ENCODE measurements around the gene TMPO. TPM values are rescaled to one million over a fixed set of nuclear protein-coding genes. Genes with fewer than 3 reads are reported as not detected.
"Not testable (repeated sequence)": the region's sequence is repeated elsewhere in the genome, so short reads cannot be mapped to it uniquely, and the experiment has no call there.

Gene TMPO
- polyA plus RNA-seq, 3 donors, result 35.7 to 67.3 (median 52.1) TPM

DNA sequence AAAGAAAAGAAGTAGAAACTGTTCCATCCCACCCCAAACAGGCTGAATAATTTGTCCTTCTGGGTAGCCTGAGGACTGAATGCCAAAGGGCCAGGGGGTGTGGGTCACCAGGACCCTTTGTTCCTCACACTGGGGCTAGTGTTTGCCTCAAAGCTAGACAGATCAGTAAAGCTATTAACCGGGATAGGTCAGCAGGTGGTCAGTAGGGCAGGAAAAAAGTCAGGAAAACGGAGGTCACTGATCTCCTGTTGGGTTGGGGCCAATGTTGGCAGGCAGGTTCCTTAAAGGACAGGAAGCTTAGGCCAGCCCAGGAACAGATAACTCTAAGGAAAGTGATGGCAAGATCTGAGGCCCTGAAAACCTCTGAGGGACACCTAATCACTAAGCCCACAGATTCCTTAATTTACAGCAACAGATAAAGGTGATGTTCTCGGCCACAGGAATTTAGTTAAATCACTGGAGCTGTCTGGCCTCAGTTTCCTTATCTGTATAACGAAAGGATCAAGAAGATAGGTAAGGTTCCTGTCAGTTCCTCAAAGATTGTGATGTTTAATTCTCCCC lies 22.7 kb upstream of the TMPO start:
- peaks cover 19 to 27% of the 10 kb centered on the region in 2 donors for H3K4me1 ChIP-seq (ENCODE audit: control insufficient read depth in 1 of 2, insufficient read depth in 2 of 2, low read length in 2 of 2)
- no peaks in the 10 kb centered on the region for H3K79me2 ChIP-seq (ENCODE audit: insufficient read depth, low read length)
- no peak overlapping the region for H3K4me2 ChIP-seq (replicated peaks; ENCODE audit: extremely low read depth, low read length, poor library complexity, severe bottlenecking)
- no peak for DNase-seq
- intact Hi-C loops (cut with micrococcal nuclease), result loop anchor here in 1 of 2 donors (5.0 kb wide), 1 partner anchor 65 kb away; no protein-coding TSS in a partner anchor
- H3K9me3 ChIP-seq (replicated peaks in 1 of 2; ENCODE audit: control insufficient read depth in 1 of 2, insufficient read depth in 1 of 2, low read length in 2 of 2), result no peaks in the 10 kb centered on the region
- no peak overlapping the region for H3K9ac ChIP-seq (ENCODE audit: insufficient read depth, low read length, poor library complexity, severe bottlenecking)
- TF ChIP-seq, protein P1, sequence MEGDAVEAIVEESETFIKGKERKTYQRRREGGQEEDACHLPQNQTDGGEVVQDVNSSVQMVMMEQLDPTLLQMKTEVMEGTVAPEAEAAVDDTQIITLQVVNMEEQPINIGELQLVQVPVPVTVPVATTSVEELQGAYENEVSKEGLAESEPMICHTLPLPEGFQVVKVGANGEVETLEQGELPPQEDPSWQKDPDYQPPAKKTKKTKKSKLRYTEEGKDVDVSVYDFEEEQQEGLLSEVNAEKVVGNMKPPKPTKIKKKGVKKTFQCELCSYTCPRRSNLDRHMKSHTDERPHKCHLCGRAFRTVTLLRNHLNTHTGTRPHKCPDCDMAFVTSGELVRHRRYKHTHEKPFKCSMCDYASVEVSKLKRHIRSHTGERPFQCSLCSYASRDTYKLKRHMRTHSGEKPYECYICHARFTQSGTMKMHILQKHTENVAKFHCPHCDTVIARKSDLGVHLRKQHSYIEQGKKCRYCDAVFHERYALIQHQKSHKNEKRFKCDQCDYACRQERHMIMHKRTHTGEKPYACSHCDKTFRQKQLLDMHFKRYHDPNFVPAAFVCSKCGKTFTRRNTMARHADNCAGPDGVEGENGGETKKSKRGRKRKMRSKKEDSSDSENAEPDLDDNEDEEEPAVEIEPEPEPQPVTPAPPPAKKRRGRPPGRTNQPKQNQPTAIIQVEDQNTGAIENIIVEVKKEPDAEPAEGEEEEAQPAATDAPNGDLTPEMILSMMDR (IDR thresholded peaks at IDR 0.05), result no peak
- no peaks in the 10 kb centered on the region for H3K27me3 ChIP-seq (ENCODE audit: control insufficient read depth in 2 of 2, insufficient read depth in 2 of 2, low read length in 2 of 2)
- no peak overlapping the region for H3K27ac Mint-ChIP-seq
- H2AFZ ChIP-seq (ENCODE audit: insufficient read depth, low read depth, low read length, poor library complexity, severe bottlenecking), result no peak overlapping the region
- no peak overlapping the region for H3K4me3 Mint-ChIP-seq
- no peak overlapping the region for H3K27ac ChIP-seq (ENCODE audit: low read depth in 1 of 2, low read length in 2 of 2)
- H3K4me3 ChIP-seq (replicated peaks in 1 of 3; ENCODE audit: low read depth in 2 of 3, low read length in 3 of 3), result no peak overlapping the region
- no peaks in the 10 kb centered on the region for H3K36me3 Mint-ChIP-seq
- H3K9me3 Mint-ChIP-seq, result no peaks in the 10 kb centered on the region
- peaks cover 0 to 2% (median 0%) of the 10 kb centered on the region in 3 donors for H3K27me3 Mint-ChIP-seq (ENCODE audit: low read depth in 3 of 3)
- no peaks in the 10 kb centered on the region for H3K36me3 ChIP-seq (replicated peaks in 1 of 2; ENCODE audit: control insufficient read depth in 1 of 2, insufficient read depth in 2 of 2, low read length in 2 of 2)
- H3K4me1 Mint-ChIP-seq, result peaks cover 21% of the 10 kb centered on the region
- H4K20me1 ChIP-seq (ENCODE audit: insufficient read depth, low read length), result no peaks in the 10 kb centered on the region
- WGBS (ENCODE audit: insufficient coverage), result 20% methylated on average over 1 of the region's 4 CpGs

DNA sequence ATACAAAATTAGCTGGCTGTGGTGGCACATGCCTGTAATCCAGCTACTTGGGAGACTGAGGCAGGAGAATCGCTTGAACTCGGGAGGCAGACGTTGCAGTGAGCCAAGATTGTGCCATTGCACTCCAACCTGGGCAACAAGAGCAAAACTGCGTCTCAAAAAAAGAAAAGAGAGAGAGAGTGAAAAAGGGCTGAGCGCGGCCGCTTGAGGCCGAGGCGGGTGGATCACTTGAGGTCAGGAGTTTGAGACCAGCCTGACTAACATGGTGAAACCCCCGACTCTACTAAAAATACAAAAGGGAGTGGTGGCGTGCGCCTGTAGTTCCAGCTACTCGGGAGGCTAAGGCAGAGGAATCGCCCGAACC lies 14.1 kb upstream of the TMPO start:
- not testable (repeated sequence) for H3K27me3 ChIP-seq (ENCODE audit: control insufficient read depth in 2 of 2, insufficient read depth in 2 of 2, low read length in 2 of 2)

More for the DNA sequence above, 14.1 kb upstream of the TMPO start:
- H3K4me3 Mint-ChIP-seq; H3K79me2 ChIP-seq (ENCODE audit: insufficient read depth, low read length); H4K20me1 ChIP-seq (ENCODE audit: insufficient read depth, low read length); intact Hi-C loops (cut with micrococcal nuclease); H3K9me3 Mint-ChIP-seq; H3K9ac ChIP-seq (ENCODE audit: insufficient read depth, low read length, poor library complexity, severe bottlenecking); H3K27me3 Mint-ChIP-seq (ENCODE audit: low read depth in 3 of 3); H3K27ac Mint-ChIP-seq; H3K36me3 Mint-ChIP-seq; H3K27ac ChIP-seq (ENCODE audit: low read depth in 1 of 2, low read length in 2 of 2); H3K4me3 ChIP-seq (replicated peaks in 1 of 3; ENCODE audit: low read depth in 2 of 3, low read length in 3 of 3); H2AFZ ChIP-seq (ENCODE audit: insufficient read depth, low read depth, low read length, poor library complexity, severe bottlenecking); H3K36me3 ChIP-seq (replicated peaks in 1 of 2; ENCODE audit: control insufficient read depth in 1 of 2, insufficient read depth in 2 of 2, low read length in 2 of 2); DNase-seq; H3K4me2 ChIP-seq (replicated peaks; ENCODE audit: extremely low read depth, low read length, poor library complexity, severe bottlenecking); H3K9me3 ChIP-seq (replicated peaks in 1 of 2; ENCODE audit: control insufficient read depth in 1 of 2, insufficient read depth in 1 of 2, low read length in 2 of 2): not testable (repeated sequence)
- 94% methylated on average over 8 of the region's 15 CpGs for WGBS (ENCODE audit: insufficient coverage)
- peaks cover 22% of the 10 kb centered on the region for H3K4me1 Mint-ChIP-seq
- peaks cover 17 to 25% of the 10 kb centered on the region in 2 donors for H3K4me1 ChIP-seq (ENCODE audit: control insufficient read depth in 1 of 2, insufficient read depth in 2 of 2, low read length in 2 of 2)

All from CD14-positive monocyte (primary cell).